ENCODE data around the gene KDELR1.

The KDELR1 gene

GRCh38 chr19:48332662-48333466, 58.5 kb downstream of the KDELR1 start:
- peak overlapping the region; percentile 77 for H3K4me2 ChIP-seq (ENCODE audit: low read length)
- peak overlapping the region; percentile 71 for H3K9ac ChIP-seq (ENCODE audit: low read length)
- H3K27me3 ChIP-seq (ENCODE audit: insufficient read depth, low read length), result no peaks in the 10 kb centered on the region
- H4K20me1 ChIP-seq (ENCODE audit: insufficient read depth, low read length), result no peaks in the 10 kb centered on the region
- H3K27ac ChIP-seq (ENCODE audit: low read depth, low read length, poor library complexity, severe bottlenecking), result peak overlapping the region; percentile 94
- no peaks in the 10 kb centered on the region for H3K36me3 ChIP-seq (ENCODE audit: insufficient read depth, low read length)
- H2AFZ ChIP-seq (ENCODE audit: low read length), result no peak overlapping the region
- H3K9me2 ChIP-seq (ENCODE audit: low read depth, low read length), result no peaks in the 10 kb centered on the region
- H3K79me2 ChIP-seq (ENCODE audit: insufficient read depth, low read length), result no peaks in the 10 kb centered on the region
- no peaks in the 10 kb centered on the region for H3K9me3 ChIP-seq (ENCODE audit: low read length)
- no peaks in the 10 kb centered on the region for H3F3A ChIP-seq (ENCODE audit: insufficient read depth, low read length)
- TF ChIP-seq, protein P1, sequence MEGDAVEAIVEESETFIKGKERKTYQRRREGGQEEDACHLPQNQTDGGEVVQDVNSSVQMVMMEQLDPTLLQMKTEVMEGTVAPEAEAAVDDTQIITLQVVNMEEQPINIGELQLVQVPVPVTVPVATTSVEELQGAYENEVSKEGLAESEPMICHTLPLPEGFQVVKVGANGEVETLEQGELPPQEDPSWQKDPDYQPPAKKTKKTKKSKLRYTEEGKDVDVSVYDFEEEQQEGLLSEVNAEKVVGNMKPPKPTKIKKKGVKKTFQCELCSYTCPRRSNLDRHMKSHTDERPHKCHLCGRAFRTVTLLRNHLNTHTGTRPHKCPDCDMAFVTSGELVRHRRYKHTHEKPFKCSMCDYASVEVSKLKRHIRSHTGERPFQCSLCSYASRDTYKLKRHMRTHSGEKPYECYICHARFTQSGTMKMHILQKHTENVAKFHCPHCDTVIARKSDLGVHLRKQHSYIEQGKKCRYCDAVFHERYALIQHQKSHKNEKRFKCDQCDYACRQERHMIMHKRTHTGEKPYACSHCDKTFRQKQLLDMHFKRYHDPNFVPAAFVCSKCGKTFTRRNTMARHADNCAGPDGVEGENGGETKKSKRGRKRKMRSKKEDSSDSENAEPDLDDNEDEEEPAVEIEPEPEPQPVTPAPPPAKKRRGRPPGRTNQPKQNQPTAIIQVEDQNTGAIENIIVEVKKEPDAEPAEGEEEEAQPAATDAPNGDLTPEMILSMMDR (IDR thresholded peaks at IDR 0.05; ENCODE audit: low read length), result no peak
- no peak for TF ChIP-seq EZH2 (IDR thresholded peaks at IDR 0.05; ENCODE audit: borderline replicate concordance, low read length)
- H3K4me3 ChIP-seq (ENCODE audit: low read depth, low read length, poor library complexity, severe bottlenecking), result peak overlapping the region; percentile 65
- peaks cover 47% of the 10 kb centered on the region for H3K4me1 ChIP-seq (ENCODE audit: insufficient read depth, low read length, severe bottlenecking)
